Putamen (tissue), 1 donor: ENCODE measurements around the gene TXNRD1.
"Not testable (repeated sequence)": the region's sequence is repeated elsewhere in the genome, so short reads cannot be mapped to it uniquely, and the experiment has no call there.

Experiments
- DNase-seq: peaks from one replicate; pipeline ENCODE4 v3.0.0-alpha.2; 2016; ENCODE audit warnings: low spot score

The TXNRD1 gene

GRCh38 chr12:104190641-104191176, 24.9 kb upstream of the TXNRD1 start:
- DNase-seq, result no peak

DNA sequence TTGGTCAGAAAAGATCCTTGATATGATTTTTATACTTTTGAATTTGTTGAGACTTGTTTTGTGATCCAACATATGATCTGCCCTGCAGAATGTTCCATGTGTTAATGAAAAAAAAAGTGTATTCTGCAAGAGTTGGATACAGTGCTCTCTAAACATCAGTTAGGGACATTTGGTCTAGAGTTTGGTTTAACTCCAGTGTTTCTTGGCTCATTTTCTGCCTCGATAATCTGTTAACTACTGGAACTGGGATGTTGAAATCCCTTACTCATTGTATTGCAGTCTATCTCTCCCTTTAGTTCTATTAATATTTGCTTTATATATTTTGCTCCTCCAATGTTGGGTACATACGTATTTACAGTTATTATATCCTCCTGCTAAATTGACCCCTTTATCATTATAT, 18.3 kb upstream of the TXNRD1 start:
- no peak for DNase-seq

DNA sequence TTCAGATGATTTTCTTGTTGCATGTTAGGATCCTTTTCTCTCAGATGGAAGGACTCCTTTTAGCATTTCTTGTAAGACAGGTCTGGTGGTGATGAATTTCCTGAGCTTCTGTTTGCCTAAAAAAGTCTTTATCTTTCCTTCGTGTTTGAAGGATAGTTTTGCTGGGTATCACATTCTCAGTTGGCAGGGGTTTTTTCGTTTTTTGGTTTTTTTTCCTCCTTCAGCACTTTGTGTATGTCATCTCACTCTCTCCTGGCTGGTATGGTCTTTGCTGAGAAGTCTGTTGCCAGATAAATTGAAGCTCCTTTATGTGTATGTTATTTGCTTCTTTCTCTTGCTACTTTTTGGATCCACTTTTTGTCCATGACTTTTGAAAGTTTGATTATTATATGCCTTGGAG, 15.6 kb upstream of the TXNRD1 start:
- no peak for DNase-seq

DNA sequence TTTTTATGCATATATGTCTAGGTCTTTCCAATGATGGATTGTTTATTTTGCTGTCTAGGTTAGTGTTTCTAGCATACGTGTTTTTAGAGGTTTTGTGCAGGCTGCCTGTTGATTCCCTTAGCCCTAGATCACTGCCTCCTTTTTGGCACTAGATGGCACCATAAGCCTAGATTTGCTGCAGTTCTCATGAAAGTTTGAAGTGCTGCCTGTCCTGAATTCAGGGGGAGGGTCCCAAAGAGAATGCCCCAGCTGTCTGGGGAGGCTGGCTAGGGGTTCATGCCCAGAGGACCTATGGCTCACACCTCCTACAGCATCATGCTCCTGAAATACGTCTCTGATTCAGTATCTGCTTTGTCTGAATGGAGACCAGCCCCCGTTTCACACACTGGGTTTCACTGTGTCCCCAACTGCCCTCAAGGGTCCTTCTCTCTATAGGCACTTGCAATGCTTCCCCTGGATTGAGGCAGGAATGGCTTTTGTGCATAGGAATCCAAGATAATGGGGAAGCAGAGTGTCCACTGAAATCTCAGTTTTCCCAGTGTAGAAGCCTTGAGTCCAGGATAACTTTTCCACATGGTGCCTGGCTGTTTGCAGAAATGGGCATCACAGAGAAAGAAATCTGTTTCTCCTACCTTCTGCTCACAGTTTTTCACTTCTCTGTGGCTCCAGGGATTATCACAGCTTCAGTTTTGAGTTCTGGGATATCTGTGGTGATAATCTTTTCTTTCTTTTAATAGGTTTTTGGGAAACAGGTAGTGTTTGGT, 14.2 kb upstream of the TXNRD1 start:
- no peak for DNase-seq

- no peak for DNase-seq
These were observed 10.7 kb upstream of the TXNRD1 start for GRCh38 chr12:104204690-104205480.

DNA sequence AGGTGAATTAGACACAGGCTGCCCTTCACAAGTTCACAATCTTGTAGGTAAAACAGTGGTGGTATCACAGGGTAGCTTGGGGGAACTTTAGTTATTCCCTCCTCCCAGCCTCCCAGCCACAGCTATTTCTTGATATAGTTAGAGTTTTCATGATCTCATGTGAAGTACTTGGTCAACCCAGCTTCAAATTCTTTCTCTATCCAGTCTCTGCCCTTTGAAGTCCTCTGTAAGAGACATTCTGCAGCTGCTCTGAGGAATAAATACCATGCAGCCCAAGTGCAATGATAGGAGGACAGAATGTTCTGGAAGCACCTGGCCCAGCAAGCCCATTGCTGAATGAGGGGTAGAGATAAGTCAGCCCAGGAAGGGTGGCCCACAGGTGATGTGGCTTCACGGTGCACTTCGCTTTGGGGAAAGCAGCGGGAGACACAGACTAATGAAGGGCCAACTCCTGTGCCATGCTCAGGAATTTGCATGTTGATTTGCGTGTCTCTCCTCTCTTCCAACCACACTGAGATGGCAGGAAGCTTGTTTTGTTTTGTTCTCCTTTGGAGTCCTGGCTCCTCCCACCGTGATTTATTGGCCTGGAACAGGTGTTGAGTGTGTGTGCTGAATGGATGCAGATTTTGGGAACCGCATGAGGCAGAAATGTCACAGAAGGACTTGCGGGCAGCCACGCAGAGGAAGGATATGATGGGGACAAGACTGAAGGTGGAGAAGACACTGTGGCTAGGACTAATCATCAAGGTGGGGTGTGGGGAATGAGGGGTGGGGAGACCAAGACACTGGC, 8.0 kb upstream of the TXNRD1 start:
- DNase-seq, result no peak

- no peak for DNase-seq
These were observed 3.1 kb upstream of the TXNRD1 start for GRCh38 chr12:104212516-104212915.

GRCh38 chr12:104213952-104214351, 1.6 kb upstream of the TXNRD1 start:
- DNase-seq, result no peak

- no peak for DNase-seq
These were observed 944 bp downstream of the TXNRD1 start for GRCh38 chr12:104216521-104216924.

- DNase-seq, result not testable (repeated sequence)
These were observed 2.9 kb downstream of the TXNRD1 start for GRCh38 chr12:104218506-104218905.

DNA sequence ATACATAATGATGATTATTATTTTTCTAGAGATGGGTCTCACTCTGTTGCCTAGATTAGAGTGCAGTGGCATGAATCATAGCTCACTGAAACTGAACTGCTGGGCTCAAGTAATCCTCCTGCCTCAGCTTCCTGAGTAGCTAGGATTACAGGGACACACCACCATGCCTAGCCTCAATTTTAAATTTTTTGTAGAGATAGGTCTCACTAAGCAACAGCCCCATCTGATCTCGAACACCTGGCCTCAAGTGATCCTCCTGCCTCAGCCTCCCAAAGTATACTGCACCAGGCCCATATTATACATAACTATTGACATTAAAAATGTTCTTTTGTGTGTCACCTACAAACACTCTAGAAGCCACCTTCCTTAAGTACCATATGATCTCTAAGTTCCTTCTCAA, 3.4 kb downstream of the TXNRD1 start:
- DNase-seq, result no peak

- no peak for DNase-seq
These were observed 3.8 kb downstream of the TXNRD1 start for GRCh38 chr12:104219361-104219892.

DNA sequence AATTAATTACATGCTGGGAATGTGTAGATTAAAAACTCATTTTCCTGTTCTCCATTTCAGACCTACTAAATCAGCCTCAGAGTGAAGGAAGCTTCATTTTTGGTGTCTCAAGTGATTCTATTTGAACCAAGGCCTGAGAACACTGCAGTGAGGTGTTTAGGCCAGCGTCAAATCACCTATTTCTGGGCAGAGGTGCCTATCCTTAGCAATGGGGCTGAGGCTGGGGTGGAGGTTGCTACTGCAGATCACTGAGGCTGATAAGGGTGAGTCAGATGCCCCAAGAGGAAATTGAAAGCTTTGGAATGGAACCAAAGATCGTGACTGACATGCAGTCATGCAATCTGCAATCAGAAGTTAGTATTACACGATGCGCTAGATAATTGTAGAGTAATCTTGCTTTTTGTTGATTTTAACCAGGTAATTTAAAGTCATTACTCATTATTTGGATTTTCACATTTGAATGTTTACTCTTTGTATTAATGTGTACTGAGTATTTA, 4.4 kb downstream of the TXNRD1 start:
- DNase-seq, result no peak

GRCh38 chr12:104220931-104221330, 5.4 kb downstream of the TXNRD1 start:
- no peak for DNase-seq

GRCh38 chr12:104222976-104223375, 7.4 kb downstream of the TXNRD1 start:
- DNase-seq, result no peak

DNA sequence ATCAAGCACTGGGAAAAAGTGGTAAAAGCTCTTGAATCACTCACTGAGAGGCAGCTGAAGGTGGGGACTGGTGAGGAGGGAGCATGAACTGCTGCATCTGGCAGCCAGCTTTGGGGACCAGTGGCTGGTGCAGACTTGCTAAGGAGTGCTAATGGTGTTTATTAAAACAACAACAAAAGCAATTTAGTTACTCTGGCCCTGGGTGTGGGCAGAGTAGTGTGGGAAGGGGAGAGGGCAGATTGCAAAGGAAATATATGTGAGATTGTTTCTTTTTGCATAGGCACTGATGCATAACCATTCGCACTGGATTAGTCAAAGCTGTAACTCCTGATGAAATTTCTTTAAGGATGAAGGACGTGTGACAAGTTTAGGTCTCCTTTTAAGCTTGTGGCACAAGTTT, 8.1 kb downstream of the TXNRD1 start:
- DNase-seq, result no peak

DNA sequence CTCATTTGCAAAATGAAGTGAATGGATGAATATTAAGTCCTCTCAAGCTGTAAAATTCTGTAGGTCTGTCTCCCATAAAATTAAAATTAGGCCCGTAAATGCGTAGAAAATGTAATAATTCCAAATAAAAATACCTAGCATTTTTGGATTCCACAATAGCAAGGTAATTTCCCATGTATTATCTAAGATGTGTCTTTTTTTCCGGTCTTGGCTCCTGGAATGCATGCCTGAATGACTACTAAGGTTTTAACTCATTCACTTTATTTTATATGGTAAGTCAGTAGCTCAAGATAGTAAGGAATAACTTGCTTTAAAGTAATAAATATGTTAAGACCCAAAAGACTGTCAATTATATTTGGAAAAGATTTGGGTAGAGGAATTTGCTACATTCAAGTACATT, 11.1 kb downstream of the TXNRD1 start:
- no peak for DNase-seq

DNA sequence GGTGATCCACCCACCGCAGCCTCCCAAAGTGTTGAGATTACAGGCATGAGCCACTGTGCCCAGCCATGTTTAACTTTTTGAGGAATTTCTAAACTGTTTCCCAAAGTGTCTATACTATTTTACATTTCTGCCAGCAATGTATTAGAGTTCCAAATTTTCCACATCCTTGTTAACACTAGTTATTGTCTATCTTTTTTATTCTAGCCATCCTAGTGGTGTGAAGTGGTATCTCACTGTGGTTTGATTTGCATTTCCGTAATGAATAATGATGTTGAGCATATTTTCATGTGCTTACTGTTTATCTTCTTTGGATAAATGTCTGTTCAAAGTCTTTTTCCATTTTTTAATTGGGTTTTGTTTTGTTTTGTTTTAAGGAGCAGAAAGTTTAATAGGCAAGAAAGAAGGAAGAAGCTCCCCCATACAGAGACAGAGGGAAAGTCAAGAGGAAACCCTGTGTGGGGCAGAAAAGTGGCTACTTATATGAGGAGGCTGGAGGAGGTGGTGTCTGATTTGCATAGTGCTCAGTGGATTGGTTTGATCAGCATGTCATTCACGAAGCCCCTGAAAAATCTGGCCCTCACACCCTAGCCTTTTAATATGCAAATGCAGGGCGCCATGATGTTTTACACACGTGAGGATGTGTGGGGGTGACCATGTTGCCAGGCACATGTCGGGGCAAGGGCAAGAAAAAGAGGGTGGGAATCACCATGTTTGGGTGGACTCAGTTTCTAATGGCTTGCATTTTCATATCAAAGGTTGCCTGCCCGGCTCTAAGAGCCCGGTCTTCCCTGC, 14.9 kb downstream of the TXNRD1 start:
- no peak for DNase-seq

GRCh38 chr12:104232609-104233280, 17.2 kb downstream of the TXNRD1 start:
- DNase-seq, result no peak

DNA sequence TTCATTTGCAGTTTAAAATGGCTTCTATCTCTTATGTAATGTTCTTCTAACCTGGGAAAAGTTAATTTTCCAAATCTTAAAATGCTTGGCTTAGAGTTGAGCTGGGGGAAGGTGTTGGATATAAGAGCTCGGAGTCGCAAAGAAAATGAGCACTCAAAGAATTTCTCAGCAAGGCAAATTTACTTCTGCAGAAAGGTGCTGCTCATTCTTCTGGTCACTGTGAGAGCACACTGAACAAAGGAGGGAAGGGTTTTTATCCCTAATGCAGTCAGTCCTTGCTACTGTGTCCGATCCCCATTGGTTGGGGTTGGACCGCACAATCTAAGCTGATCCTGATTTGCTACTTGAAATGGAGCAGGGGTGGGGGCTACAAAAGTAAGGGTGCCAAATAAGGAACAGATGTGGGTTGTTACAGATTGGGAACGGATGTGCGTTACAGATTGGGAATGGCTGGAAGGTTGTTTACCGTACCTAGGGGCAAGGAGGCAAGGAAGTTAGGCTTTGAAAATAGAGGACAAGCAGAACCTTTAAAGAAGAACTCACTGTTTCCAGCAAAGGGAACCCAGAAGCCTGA, 19.4 kb downstream of the TXNRD1 start:
- no peak for DNase-seq
